ENCODE data around the gene ZNF385B. TPM values are rescaled to one million over a fixed set of nuclear protein-coding genes. Genes with fewer than 3 reads are reported as not detected.

Gene ZNF385B
- total RNA-seq, 1 experiment from 2014 or later = 9.3 TPM

DNA sequence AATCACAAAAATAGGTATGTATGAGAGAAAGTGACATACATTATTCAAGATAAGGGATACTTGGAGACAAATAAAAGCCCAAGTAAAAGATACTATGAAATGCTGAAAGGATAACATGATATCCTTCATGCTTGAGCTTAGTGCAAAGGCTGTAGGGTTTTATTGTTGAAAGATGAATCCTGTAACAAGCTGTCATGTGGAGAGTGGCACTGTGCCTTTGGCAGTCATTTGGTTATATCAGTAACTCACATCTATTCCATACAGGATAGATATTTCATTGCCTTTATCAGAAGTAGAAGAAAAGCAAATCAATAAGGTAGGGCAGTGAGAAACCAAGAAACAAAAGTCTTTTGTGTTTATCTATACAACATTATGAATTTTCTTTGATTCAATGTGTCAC is 211.0 kb downstream of the ZNF385B start:
- TF ChIP-seq, protein P1, sequence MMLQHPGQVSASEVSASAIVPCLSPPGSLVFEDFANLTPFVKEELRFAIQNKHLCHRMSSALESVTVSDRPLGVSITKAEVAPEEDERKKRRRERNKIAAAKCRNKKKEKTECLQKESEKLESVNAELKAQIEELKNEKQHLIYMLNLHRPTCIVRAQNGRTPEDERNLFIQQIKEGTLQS (IDR thresholded peaks at IDR 0.05) = no peak
- TF ChIP-seq, protein P2, sequence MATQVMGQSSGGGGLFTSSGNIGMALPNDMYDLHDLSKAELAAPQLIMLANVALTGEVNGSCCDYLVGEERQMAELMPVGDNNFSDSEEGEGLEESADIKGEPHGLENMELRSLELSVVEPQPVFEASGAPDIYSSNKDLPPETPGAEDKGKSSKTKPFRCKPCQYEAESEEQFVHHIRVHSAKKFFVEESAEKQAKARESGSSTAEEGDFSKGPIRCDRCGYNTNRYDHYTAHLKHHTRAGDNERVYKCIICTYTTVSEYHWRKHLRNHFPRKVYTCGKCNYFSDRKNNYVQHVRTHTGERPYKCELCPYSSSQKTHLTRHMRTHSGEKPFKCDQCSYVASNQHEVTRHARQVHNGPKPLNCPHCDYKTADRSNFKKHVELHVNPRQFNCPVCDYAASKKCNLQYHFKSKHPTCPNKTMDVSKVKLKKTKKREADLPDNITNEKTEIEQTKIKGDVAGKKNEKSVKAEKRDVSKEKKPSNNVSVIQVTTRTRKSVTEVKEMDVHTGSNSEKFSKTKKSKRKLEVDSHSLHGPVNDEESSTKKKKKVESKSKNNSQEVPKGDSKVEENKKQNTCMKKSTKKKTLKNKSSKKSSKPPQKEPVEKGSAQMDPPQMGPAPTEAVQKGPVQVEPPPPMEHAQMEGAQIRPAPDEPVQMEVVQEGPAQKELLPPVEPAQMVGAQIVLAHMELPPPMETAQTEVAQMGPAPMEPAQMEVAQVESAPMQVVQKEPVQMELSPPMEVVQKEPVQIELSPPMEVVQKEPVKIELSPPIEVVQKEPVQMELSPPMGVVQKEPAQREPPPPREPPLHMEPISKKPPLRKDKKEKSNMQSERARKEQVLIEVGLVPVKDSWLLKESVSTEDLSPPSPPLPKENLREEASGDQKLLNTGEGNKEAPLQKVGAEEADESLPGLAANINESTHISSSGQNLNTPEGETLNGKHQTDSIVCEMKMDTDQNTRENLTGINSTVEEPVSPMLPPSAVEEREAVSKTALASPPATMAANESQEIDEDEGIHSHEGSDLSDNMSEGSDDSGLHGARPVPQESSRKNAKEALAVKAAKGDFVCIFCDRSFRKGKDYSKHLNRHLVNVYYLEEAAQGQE (IDR thresholded peaks at IDR 0.05; ENCODE audit: low read depth) = no peak
- TF ChIP-seq, protein P3, sequence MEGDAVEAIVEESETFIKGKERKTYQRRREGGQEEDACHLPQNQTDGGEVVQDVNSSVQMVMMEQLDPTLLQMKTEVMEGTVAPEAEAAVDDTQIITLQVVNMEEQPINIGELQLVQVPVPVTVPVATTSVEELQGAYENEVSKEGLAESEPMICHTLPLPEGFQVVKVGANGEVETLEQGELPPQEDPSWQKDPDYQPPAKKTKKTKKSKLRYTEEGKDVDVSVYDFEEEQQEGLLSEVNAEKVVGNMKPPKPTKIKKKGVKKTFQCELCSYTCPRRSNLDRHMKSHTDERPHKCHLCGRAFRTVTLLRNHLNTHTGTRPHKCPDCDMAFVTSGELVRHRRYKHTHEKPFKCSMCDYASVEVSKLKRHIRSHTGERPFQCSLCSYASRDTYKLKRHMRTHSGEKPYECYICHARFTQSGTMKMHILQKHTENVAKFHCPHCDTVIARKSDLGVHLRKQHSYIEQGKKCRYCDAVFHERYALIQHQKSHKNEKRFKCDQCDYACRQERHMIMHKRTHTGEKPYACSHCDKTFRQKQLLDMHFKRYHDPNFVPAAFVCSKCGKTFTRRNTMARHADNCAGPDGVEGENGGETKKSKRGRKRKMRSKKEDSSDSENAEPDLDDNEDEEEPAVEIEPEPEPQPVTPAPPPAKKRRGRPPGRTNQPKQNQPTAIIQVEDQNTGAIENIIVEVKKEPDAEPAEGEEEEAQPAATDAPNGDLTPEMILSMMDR (IDR thresholded peaks at IDR 0.05 in 2 of 3, conservative IDR thresholded peaks at IDR 0.05 in 1 of 3; ENCODE audit: borderline replicate concordance in 1 of 3, insufficient read depth in 1 of 3, low read depth in 2 of 3, low read length in 2 of 3) = no peak
- TF ChIP-seq, protein P4, sequence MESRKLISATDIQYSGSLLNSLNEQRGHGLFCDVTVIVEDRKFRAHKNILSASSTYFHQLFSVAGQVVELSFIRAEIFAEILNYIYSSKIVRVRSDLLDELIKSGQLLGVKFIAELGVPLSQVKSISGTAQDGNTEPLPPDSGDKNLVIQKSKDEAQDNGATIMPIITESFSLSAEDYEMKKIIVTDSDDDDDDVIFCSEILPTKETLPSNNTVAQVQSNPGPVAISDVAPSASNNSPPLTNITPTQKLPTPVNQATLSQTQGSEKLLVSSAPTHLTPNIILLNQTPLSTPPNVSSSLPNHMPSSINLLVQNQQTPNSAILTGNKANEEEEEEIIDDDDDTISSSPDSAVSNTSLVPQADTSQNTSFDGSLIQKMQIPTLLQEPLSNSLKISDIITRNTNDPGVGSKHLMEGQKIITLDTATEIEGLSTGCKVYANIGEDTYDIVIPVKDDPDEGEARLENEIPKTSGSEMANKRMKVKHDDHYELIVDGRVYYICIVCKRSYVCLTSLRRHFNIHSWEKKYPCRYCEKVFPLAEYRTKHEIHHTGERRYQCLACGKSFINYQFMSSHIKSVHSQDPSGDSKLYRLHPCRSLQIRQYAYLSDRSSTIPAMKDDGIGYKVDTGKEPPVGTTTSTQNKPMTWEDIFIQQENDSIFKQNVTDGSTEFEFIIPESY (IDR thresholded peaks at IDR 0.05; ENCODE audit: extremely low read depth, insufficient replicate concordance, low read length) = no peak
- no peak for TF ChIP-seq JUND (IDR thresholded peaks at IDR 0.05)
- no peak for TF ChIP-seq FOSL1 (IDR thresholded peaks at IDR 0.05; ENCODE audit: low read depth)
- no peak for TF ChIP-seq TCF7L2 (IDR thresholded peaks at IDR 0.05; ENCODE audit: borderline replicate concordance, extremely low read depth, insufficient read depth, insufficient read length)
- TF ChIP-seq EZH2phosphoT487 (IDR thresholded peaks at IDR 0.05; ENCODE audit: borderline replicate concordance) = no peak
- no peak for TF ChIP-seq ZFX (IDR thresholded peaks at IDR 0.05)
- no peak for TF ChIP-seq SIN3A (IDR thresholded peaks at IDR 0.05; ENCODE audit: low read depth)
- no peak for TF ChIP-seq EZH2 (IDR thresholded peaks at IDR 0.05)
- no peak for TF ChIP-seq POLR2AphosphoS5 (IDR thresholded peaks at IDR 0.05; ENCODE audit: low read depth, low read length)
- no peak for TF ChIP-seq ELF1 (IDR thresholded peaks at IDR 0.05; ENCODE audit: borderline replicate concordance, low read depth)
- TF ChIP-seq, protein P5, sequence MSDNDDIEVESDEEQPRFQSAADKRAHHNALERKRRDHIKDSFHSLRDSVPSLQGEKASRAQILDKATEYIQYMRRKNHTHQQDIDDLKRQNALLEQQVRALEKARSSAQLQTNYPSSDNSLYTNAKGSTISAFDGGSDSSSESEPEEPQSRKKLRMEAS (IDR thresholded peaks at IDR 0.05) = no peak
- TF ChIP-seq EGR1 (IDR thresholded peaks at IDR 0.05; ENCODE audit: low read depth) = no peak
- TF ChIP-seq CEBPB (IDR thresholded peaks at IDR 0.05; ENCODE audit: low read depth) = no peak
- no peak overlapping the region for H3K9ac ChIP-seq (ENCODE audit: low read length)
- no peak for ATAC-seq
- H3K27me3 ChIP-seq (ENCODE audit: insufficient read depth, low read length) = no peaks in the 10 kb centered on the region
- no peak overlapping the region for H3K4me3 ChIP-seq (replicated peaks in 1 of 2; ENCODE audit: low read depth in 1 of 2, low read length in 2 of 2)
- H3K79me2 ChIP-seq (ENCODE audit: insufficient read depth, low read length) = no peaks in the 10 kb centered on the region
- no peak for DNase-seq (ENCODE audit: low read depth, low spot score)
- H3K4me2 ChIP-seq (ENCODE audit: low read length) = no peak overlapping the region
- H2AFZ ChIP-seq (ENCODE audit: low read depth, low read length, poor library complexity, severe bottlenecking) = no peak overlapping the region
- H3K36me3 ChIP-seq (ENCODE audit: control insufficient read depth in 1 of 2, insufficient read depth in 2 of 2, low read length in 2 of 2) = no peaks in the 10 kb centered on the region
- RAD21 ChIA-PET (ENCODE audit: low non-redundant PET in 1 of 2, low total read pairs in 2 of 2, uncharacterized antibody in 2 of 2, unreplicated experiment in 2 of 2) = no interaction called here
- H3K9me2 ChIP-seq (ENCODE audit: insufficient read depth) = no peaks in the 10 kb centered on the region
- no peaks in the 10 kb centered on the region for H3K9me3 ChIP-seq (ENCODE audit: control insufficient read depth in 1 of 2, insufficient read depth in 1 of 2, low read depth in 1 of 2, low read length in 2 of 2)
- intact Hi-C loops (cut with micrococcal nuclease) = no loop called here
- CTCF ChIA-PET = no interaction called here
- no peaks in the 10 kb centered on the region for H4K20me1 ChIP-seq (ENCODE audit: insufficient read depth)
- no TSS peak for BruUV-seq (replicated peaks)
- H3K4me1 ChIP-seq (ENCODE audit: control insufficient read depth in 1 of 2, insufficient read depth in 2 of 2, low read length in 2 of 2) = no peaks in the 10 kb centered on the region
- no peak overlapping the region for H3K27ac ChIP-seq (ENCODE audit: low read depth, low read length)
- POLR2A ChIA-PET = no interaction called here

Measured in HCT116 (cell line).